HG02840 (cell line): ENCODE measurements around the gene IMP3.

Source experiments
- ATAC-seq: cut with Tn5 transposase; IDR thresholded peaks from one replicate; pipeline ENCODE4 v1.9.1; 2021; ENCODE audit warnings: mild to moderate bottlenecking, moderate library complexity, moderate number of reproducible peaks; ENCODE audit not compliant: unreplicated experiment, low FRiP score

IMP3 gene

GRCh38 chr15:75631935-75632334 lies 8.1 kb downstream of the IMP3 start:
- ATAC-seq, result no peak

GRCh38 chr15:75625542-75626347 lies 14.3 kb downstream of the IMP3 start, which contains the start of gene SNUPN:
Gene SNUPN (minus strand): TSS chr15:75625725. CDS start chr15:75621051, 4,674 bp downstream.
- peak; percentile 76 for ATAC-seq

GRCh38 chr15:75622505-75622904 lies 17.5 kb downstream of the IMP3 start:
- ATAC-seq, result no peak

- no peak for ATAC-seq
Observed at GRCh38 chr15:75620841-75621391, 19.1 kb downstream of the IMP3 start.

- no peak for ATAC-seq
Observed at GRCh38 chr15:75620058-75620820, 19.8 kb downstream of the IMP3 start.

- ATAC-seq, result no peak
Observed at GRCh38 chr15:75616766-75617165, 23.3 kb downstream of the IMP3 start.

GRCh38 chr15:75606711-75607699 lies 33.0 kb downstream of the IMP3 start:
- ATAC-seq, result no peak

- no peak for ATAC-seq
Observed at GRCh38 chr15:75606026-75606425, 34.0 kb downstream of the IMP3 start.

- no peak for ATAC-seq
Observed at GRCh38 chr15:75599401-75599800, 40.6 kb downstream of the IMP3 start.

GRCh38 chr15:75598361-75598760 lies 41.7 kb downstream of the IMP3 start:
- ATAC-seq, result no peak

GRCh38 chr15:75597667-75598341 lies 42.2 kb downstream of the IMP3 start:
- no peak for ATAC-seq

GRCh38 chr15:75596703-75597345 lies 43.2 kb downstream of the IMP3 start:
- ATAC-seq, result no peak

- ATAC-seq, result no peak
Observed at GRCh38 chr15:75594276-75594675, 45.7 kb downstream of the IMP3 start.

GRCh38 chr15:75591655-75592364 lies 48.2 kb downstream of the IMP3 start:
- ATAC-seq, result no peak

- ATAC-seq, result no peak
Observed at GRCh38 chr15:75590239-75590638, 49.8 kb downstream of the IMP3 start.
